Activated T-helper 2 cell treated with anti-CD3 and anti-CD28 coated beads, Interferon-gamma antibody, Interleukin-2, Interleukin-4, amounts not matched to agents 10 μg/mL and 5 μg/mL and 100 μg/mL, durations not matched to agents 14 hours and 24 hours and 36 hours (primary cell): ENCODE data around the gene LGR6. TPM values are rescaled to one million over a fixed set of nuclear protein-coding genes. Genes with fewer than 3 reads are reported as not detected.

ENCODE experiments used
- DNase-seq: peaks from one replicate; pipeline ENCODE4 v3.0.0; 2021; ENCODE audit warnings: low spot score
- H3K27ac Mint-ChIP-seq: one replicate; pipeline ENCODE4 v1.8.0; 2021; ENCODE audit warnings: mixed read lengths
- H3K27me3 Mint-ChIP-seq: one replicate; pipeline ENCODE4 v1.8.0; 2021; ENCODE audit warnings: low read depth, mixed read lengths
- H3K36me3 Mint-ChIP-seq: one replicate; pipeline ENCODE4 v1.8.0; 2021; ENCODE audit warnings: low read depth, mixed read lengths
- H3K4me1 Mint-ChIP-seq: one replicate; pipeline ENCODE4 v1.8.0; 2021; ENCODE audit warnings: low read depth, mixed read lengths
- H3K4me3 Mint-ChIP-seq: one replicate; pipeline ENCODE4 v1.8.0; 2021; ENCODE audit warnings: low read depth, mild to moderate bottlenecking, moderate library complexity, mixed read lengths
- H3K9me3 Mint-ChIP-seq: one replicate; pipeline ENCODE4 v1.8.0; 2021; ENCODE audit warnings: mixed read lengths
- intact Hi-C: fragments of 100-400 bp; cut with micrococcal nuclease; formaldehyde crosslinking; loops from one replicate; pipeline ENCODE4 v1.15.1; 2023
- total RNA-seq: library from RNA; stranded (reverse); gene quantifications from 2 replicates; pipeline ENCODE4 v1.2.3, GENCODE V29; 2022

The LGR6 gene
- total RNA-seq, 1 donor from 2014 or later: not detected

GRCh38 chr1:202283379-202283844 is 89.8 kb downstream of the LGR6 start:
- Mint-ChIP-seq H3K4me1 (peaks cover 5% of the 10 kb centered on the region), H3K27ac (no peak overlapping the region), H3K27me3 (peaks cover 25% of the 10 kb centered on the region), H3K36me3 (no peaks in the 10 kb centered on the region), H3K9me3 (no peaks in the 10 kb centered on the region), H3K4me3 (no peak overlapping the region)
- intact Hi-C loops: no loop called here
- DNase-seq: no peak

GRCh38 chr1:202283991-202284390 is 90.4 kb downstream of the LGR6 start:
- H3K4me1 Mint-ChIP-seq: peaks cover 5% of the 10 kb centered on the region
- H3K9me3 Mint-ChIP-seq: no peaks in the 10 kb centered on the region
- no peak for DNase-seq
- H3K27me3 Mint-ChIP-seq: peaks cover 28% of the 10 kb centered on the region
- H3K27ac Mint-ChIP-seq: no peak overlapping the region
- H3K4me3 Mint-ChIP-seq: no peak overlapping the region
- intact Hi-C loops: no loop called here
- H3K36me3 Mint-ChIP-seq: no peaks in the 10 kb centered on the region

GRCh38 chr1:202285908-202286307 is 92.3 kb downstream of the LGR6 start:
- H3K27ac Mint-ChIP-seq: no peak overlapping the region
- DNase-seq: no peak
- intact Hi-C loops: no loop called here
- no peak overlapping the region for H3K4me3 Mint-ChIP-seq
- H3K9me3 Mint-ChIP-seq: no peaks in the 10 kb centered on the region
- H3K4me1 Mint-ChIP-seq: peaks cover 5% of the 10 kb centered on the region
- peaks cover 35% of the 10 kb centered on the region for H3K27me3 Mint-ChIP-seq
- H3K36me3 Mint-ChIP-seq: no peaks in the 10 kb centered on the region

GRCh38 chr1:202286622-202287097 is 93.1 kb downstream of the LGR6 start:
- intact Hi-C loops: no loop called here

GRCh38 chr1:202287196-202287595 is 93.6 kb downstream of the LGR6 start:
- Mint-ChIP-seq H3K36me3 (no peaks in the 10 kb centered on the region), H3K9me3 (no peaks in the 10 kb centered on the region), H3K27me3 (peaks cover 38% of the 10 kb centered on the region), H3K4me3 (no peak overlapping the region), H3K4me1 (peaks cover 5% of the 10 kb centered on the region), H3K27ac (no peak overlapping the region)
- intact Hi-C loops: no loop called here
- no peak for DNase-seq

More at GRCh38 chr1:202286622-202287097, 93.1 kb downstream of the LGR6 start:
- H3K36me3 Mint-ChIP-seq: no peaks in the 10 kb centered on the region
- peaks cover 5% of the 10 kb centered on the region for H3K4me1 Mint-ChIP-seq
- H3K27me3 Mint-ChIP-seq: peaks cover 35% of the 10 kb centered on the region
- no peak overlapping the region for H3K27ac Mint-ChIP-seq
- no peak overlapping the region for H3K4me3 Mint-ChIP-seq
- no peaks in the 10 kb centered on the region for H3K9me3 Mint-ChIP-seq
- no peak for DNase-seq

GRCh38 chr1:202288177-202288576 is 94.6 kb downstream of the LGR6 start:
- H3K9me3 Mint-ChIP-seq: no peaks in the 10 kb centered on the region
- intact Hi-C loops: no loop called here
- H3K4me1 Mint-ChIP-seq: peaks cover 5% of the 10 kb centered on the region
- peaks cover 39% of the 10 kb centered on the region for H3K27me3 Mint-ChIP-seq
- no peak overlapping the region for H3K4me3 Mint-ChIP-seq
- no peak for DNase-seq
- no peaks in the 10 kb centered on the region for H3K36me3 Mint-ChIP-seq
- no peak overlapping the region for H3K27ac Mint-ChIP-seq

- no peaks in the 10 kb centered on the region for H3K36me3 Mint-ChIP-seq
- peaks cover 41% of the 10 kb centered on the region for H3K27me3 Mint-ChIP-seq
- intact Hi-C loops: no loop called here
- H3K27ac Mint-ChIP-seq: no peak overlapping the region
- no peak for DNase-seq
- no peaks in the 10 kb centered on the region for H3K9me3 Mint-ChIP-seq
- peaks cover 3% of the 10 kb centered on the region for H3K4me1 Mint-ChIP-seq
- H3K4me3 Mint-ChIP-seq: no peak overlapping the region
Observed at GRCh38 chr1:202289009-202289408, 95.4 kb downstream of the LGR6 start.

GRCh38 chr1:202291001-202291400 is 97.4 kb downstream of the LGR6 start:
- H3K27me3 Mint-ChIP-seq: peaks cover 31% of the 10 kb centered on the region
- no peak overlapping the region for H3K4me3 Mint-ChIP-seq
- H3K4me1 Mint-ChIP-seq: peaks cover 14% of the 10 kb centered on the region
- intact Hi-C loops: no loop called here
- no peaks in the 10 kb centered on the region for H3K9me3 Mint-ChIP-seq
- H3K36me3 Mint-ChIP-seq: no peaks in the 10 kb centered on the region
- no peak overlapping the region for H3K27ac Mint-ChIP-seq
- DNase-seq: no peak

GRCh38 chr1:202291961-202292712 is 98.5 kb downstream of the LGR6 start:
- Mint-ChIP-seq H3K27ac (no peak overlapping the region), H3K27me3 (peaks cover 31% of the 10 kb centered on the region), H3K4me1 (peaks cover 19% of the 10 kb centered on the region), H3K9me3 (no peaks in the 10 kb centered on the region), H3K4me3 (no peak overlapping the region), H3K36me3 (no peaks in the 10 kb centered on the region)
- no peak for DNase-seq
- intact Hi-C loops: no loop called here

GRCh38 chr1:202292773-202293172 is 99.2 kb downstream of the LGR6 start:
- no peak for DNase-seq
- Mint-ChIP-seq H3K27me3 (peaks cover 26% of the 10 kb centered on the region), H3K9me3 (no peaks in the 10 kb centered on the region), H3K4me1 (peaks cover 19% of the 10 kb centered on the region), H3K36me3 (no peaks in the 10 kb centered on the region), H3K27ac (no peak overlapping the region), H3K4me3 (no peak overlapping the region)
- intact Hi-C loops: no loop called here

GRCh38 chr1:202293569-202293968 is 100.0 kb downstream of the LGR6 start:
- Mint-ChIP-seq H3K9me3 (no peaks in the 10 kb centered on the region), H3K4me1 (peaks cover 21% of the 10 kb centered on the region)
- intact Hi-C loops: no loop called here

GRCh38 chr1:202302166-202302565 is 108.6 kb downstream of the LGR6 start:
- no peaks in the 10 kb centered on the region for H3K36me3 Mint-ChIP-seq
- H3K4me1 Mint-ChIP-seq: peaks cover 2% of the 10 kb centered on the region
- peaks cover 4% of the 10 kb centered on the region for H3K27me3 Mint-ChIP-seq
- no peak overlapping the region for H3K4me3 Mint-ChIP-seq
- no peak for DNase-seq
- no peak overlapping the region for H3K27ac Mint-ChIP-seq
- no peaks in the 10 kb centered on the region for H3K9me3 Mint-ChIP-seq
- intact Hi-C loops: no loop called here

More at GRCh38 chr1:202293569-202293968, 100.0 kb downstream of the LGR6 start:
- Mint-ChIP-seq H3K36me3 (no peaks in the 10 kb centered on the region), H3K27me3 (peaks cover 23% of the 10 kb centered on the region), H3K4me3 (no peak overlapping the region), H3K27ac (no peak overlapping the region)
- no peak for DNase-seq

GRCh38 chr1:202304375-202304774 is 110.8 kb downstream of the LGR6 start:
- intact Hi-C loops: no loop called here
- H3K4me3 Mint-ChIP-seq: no peak overlapping the region
- H3K9me3 Mint-ChIP-seq: no peaks in the 10 kb centered on the region
- DNase-seq: no peak
- H3K4me1 Mint-ChIP-seq: no peaks in the 10 kb centered on the region
- H3K27ac Mint-ChIP-seq: no peak overlapping the region
- H3K36me3 Mint-ChIP-seq: no peaks in the 10 kb centered on the region
- H3K27me3 Mint-ChIP-seq: peaks cover 3% of the 10 kb centered on the region
